ENCODE measurements around the gene PAGR1. TPM values are rescaled to one million over a fixed set of nuclear protein-coding genes. Genes with fewer than 3 reads are reported as not detected.

PAGR1 gene
- total RNA-seq, 1 experiment from 2014 or later = 60.1 TPM

DNA sequence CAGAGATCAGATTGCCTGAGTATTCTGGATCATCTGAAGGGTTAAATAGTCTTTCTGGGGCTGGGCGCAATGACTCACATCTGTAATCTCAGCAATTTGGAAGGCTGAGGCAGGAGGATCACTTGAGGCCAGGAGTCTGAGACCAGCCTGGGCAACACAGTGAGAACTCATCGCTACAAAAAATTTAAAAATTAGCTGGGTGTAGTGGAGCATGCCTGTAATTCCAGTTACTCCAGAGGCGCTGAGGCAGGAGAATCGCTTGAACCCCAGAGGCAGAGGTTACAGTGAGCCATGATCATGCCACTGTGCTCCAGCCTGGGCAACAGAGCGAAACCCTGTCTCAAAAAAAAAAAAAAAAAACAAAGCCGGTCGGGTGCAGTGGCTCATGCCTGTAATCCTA, 20.0 kb downstream of the PAGR1 start (continued):
- TF ChIP-seq, protein P1, sequence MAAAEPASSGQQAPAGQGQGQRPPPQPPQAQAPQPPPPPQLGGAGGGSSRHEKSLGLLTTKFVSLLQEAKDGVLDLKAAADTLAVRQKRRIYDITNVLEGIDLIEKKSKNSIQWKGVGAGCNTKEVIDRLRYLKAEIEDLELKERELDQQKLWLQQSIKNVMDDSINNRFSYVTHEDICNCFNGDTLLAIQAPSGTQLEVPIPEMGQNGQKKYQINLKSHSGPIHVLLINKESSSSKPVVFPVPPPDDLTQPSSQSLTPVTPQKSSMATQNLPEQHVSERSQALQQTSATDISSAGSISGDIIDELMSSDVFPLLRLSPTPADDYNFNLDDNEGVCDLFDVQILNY (CRISPR knock-in tag; IDR thresholded peaks at IDR 0.05) = no peak

DNA sequence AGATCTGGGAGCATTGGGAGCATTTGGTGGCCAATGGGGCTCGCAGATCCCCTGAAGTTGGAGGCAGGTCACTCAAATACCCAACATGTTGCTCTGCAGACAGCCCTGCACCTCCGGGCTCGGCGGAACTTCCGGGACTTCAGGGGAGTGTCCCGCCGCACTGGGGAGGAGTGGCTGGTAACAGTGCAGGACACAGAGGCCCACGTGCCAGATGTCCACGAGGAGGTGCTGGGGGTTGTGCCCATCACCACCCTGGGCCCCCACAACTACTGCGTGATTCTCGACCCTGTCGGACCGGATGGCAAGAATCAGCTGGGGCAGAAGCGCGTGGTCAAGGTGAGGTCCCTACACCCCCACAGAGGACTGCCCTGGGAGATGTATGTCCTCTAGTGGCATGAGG, 20.7 kb downstream of the PAGR1 start:
- H3K27me3 Mint-ChIP-seq (ENCODE audit: low read depth) = no peaks in the 10 kb centered on the region; the same call in 1 of the 2 replicates
- TF ChIP-seq SMAD4 (CRISPR knock-in tag; IDR thresholded peaks at IDR 0.05) (no peak), AFF4 (CRISPR knock-in tag; IDR thresholded peaks at IDR 0.05; ENCODE audit: borderline replicate concordance) (no peak), HMGA2 (CRISPR knock-in tag; IDR thresholded peaks at IDR 0.05) (no peak)
- no peaks in the 10 kb centered on the region for H3K9me3 Mint-ChIP-seq
- ATAC-seq (peak; percentile 43), DNase-seq (ENCODE audit: low spot score) (no peak)
- ChIA-PET POLR2A (no interaction called here), CTCF (interaction anchor here (1.6 kb wide), 1 partner anchor 12 kb away, joined by 7 read pairs; no protein-coding TSS in a partner anchor)
- H3K4me3 Mint-ChIP-seq = no peak overlapping the region
- no peak overlapping the region for H3K27ac Mint-ChIP-seq
- no peaks in the 10 kb centered on the region for H3K4me1 Mint-ChIP-seq
- no peaks in the 10 kb centered on the region for H3K36me3 Mint-ChIP-seq

DNA sequence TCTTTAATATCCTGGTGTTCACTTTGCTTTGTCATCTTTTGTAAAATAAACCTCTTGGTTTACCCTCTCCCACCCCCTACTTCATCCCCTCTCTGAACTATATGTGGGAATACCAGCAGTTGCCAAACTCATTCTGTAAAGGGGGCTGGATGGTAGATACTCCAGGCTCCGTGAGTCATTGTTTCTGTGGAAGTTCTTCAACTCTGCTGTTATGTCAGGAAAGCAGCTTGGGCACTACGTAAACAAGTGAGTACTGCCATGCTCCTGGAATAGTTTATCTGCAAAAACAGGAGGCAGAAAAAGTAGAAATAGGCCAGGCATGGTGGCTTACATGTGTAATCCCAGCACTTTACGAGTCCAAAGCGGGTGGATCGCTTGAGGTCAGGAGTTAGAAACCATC, 21.9 kb downstream of the PAGR1 start:
- H3K4me3 Mint-ChIP-seq = no peak overlapping the region
- H3K27me3 Mint-ChIP-seq (ENCODE audit: low read depth) = no peaks in the 10 kb centered on the region; the same call in 1 of the 2 replicates
- H3K4me1 Mint-ChIP-seq = no peaks in the 10 kb centered on the region
- H3K27ac Mint-ChIP-seq = no peak overlapping the region
- no peak for DNase-seq (ENCODE audit: low spot score)
- TF ChIP-seq ZNF671 (CRISPR knock-in tag; IDR thresholded peaks at IDR 0.05) = no peak
- no peak for TF ChIP-seq ZNF416 (CRISPR knock-in tag; IDR thresholded peaks at IDR 0.05)
- TF ChIP-seq SMAD4 (CRISPR knock-in tag; IDR thresholded peaks at IDR 0.05) = no peak
- no peak for TF ChIP-seq KAT7 (CRISPR knock-in tag; IDR thresholded peaks at IDR 0.05; ENCODE audit: borderline replicate concordance)
- no peak for TF ChIP-seq MAX (CRISPR knock-in tag; IDR thresholded peaks at IDR 0.05)
- no peak for TF ChIP-seq E2F4 (CRISPR knock-in tag; IDR thresholded peaks at IDR 0.05; ENCODE audit: borderline replicate concordance, low read depth)
- TF ChIP-seq NFYB (CRISPR knock-in tag; conservative IDR thresholded peaks at IDR 0.05; ENCODE audit: low read depth) = no peak
- no peak for TF ChIP-seq OVOL2 (CRISPR knock-in tag; IDR thresholded peaks at IDR 0.05; ENCODE audit: borderline replicate concordance)
- no peak for TF ChIP-seq ESRRA (CRISPR knock-in tag; IDR thresholded peaks at IDR 0.05; ENCODE audit: borderline replicate concordance)
- no peak for TF ChIP-seq ZNF317 (CRISPR knock-in tag; IDR thresholded peaks at IDR 0.05; ENCODE audit: borderline replicate concordance, low read depth)
- no peak for ATAC-seq
- POLR2A ChIA-PET = no interaction called here
- no peaks in the 10 kb centered on the region for H3K36me3 Mint-ChIP-seq
- no peaks in the 10 kb centered on the region for H3K9me3 Mint-ChIP-seq
- CTCF ChIA-PET = interaction anchor here (0.7 to 2.7 kb wide), 4 partner anchors 11 to 194 kb away, joined by 3 to 30 read pairs (median 5); no protein-coding TSS in a partner anchor

DNA sequence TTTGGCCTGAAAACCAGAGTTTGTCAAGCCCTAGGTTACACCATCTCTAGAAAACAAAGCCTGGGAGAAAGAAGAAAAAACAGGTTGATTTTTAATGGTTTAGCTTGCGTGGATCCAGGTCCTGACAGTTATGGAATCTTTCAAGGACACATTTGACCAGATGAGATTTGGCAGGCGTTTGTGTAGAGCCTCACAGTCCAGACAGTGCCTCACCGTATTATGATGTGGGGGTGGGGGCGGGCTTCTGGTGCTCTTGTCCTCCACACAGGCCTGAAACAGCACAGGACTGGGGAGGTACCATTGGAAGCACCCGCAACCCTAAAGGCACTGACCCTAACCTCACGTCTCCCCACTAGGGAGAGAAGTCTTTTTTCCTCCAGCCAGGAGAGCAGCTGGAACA, 23.9 kb downstream of the PAGR1 start:
- H3K27ac Mint-ChIP-seq = no peak overlapping the region
- ATAC-seq = no peak
- no peak for DNase-seq (ENCODE audit: low spot score)
- no peaks in the 10 kb centered on the region; the same call in 1 of the 2 replicates for H3K27me3 Mint-ChIP-seq (ENCODE audit: low read depth)
- H3K4me3 Mint-ChIP-seq = no peak overlapping the region
- no peaks in the 10 kb centered on the region for H3K9me3 Mint-ChIP-seq
- CTCF ChIA-PET = interaction anchor here (0.6 to 2.7 kb wide), 2 partner anchors 9 to 27 kb away, joined by 3 to 30 read pairs; no protein-coding TSS in a partner anchor
- H3K4me1 Mint-ChIP-seq = no peaks in the 10 kb centered on the region
- POLR2A ChIA-PET = interaction anchor here (0.6 to 0.7 kb wide), 2 partner anchors 103 to 192 kb away, joined by 3 to 4 read pairs; no protein-coding TSS in a partner anchor
- no peaks in the 10 kb centered on the region for H3K36me3 Mint-ChIP-seq
- TF ChIP-seq, protein P2, sequence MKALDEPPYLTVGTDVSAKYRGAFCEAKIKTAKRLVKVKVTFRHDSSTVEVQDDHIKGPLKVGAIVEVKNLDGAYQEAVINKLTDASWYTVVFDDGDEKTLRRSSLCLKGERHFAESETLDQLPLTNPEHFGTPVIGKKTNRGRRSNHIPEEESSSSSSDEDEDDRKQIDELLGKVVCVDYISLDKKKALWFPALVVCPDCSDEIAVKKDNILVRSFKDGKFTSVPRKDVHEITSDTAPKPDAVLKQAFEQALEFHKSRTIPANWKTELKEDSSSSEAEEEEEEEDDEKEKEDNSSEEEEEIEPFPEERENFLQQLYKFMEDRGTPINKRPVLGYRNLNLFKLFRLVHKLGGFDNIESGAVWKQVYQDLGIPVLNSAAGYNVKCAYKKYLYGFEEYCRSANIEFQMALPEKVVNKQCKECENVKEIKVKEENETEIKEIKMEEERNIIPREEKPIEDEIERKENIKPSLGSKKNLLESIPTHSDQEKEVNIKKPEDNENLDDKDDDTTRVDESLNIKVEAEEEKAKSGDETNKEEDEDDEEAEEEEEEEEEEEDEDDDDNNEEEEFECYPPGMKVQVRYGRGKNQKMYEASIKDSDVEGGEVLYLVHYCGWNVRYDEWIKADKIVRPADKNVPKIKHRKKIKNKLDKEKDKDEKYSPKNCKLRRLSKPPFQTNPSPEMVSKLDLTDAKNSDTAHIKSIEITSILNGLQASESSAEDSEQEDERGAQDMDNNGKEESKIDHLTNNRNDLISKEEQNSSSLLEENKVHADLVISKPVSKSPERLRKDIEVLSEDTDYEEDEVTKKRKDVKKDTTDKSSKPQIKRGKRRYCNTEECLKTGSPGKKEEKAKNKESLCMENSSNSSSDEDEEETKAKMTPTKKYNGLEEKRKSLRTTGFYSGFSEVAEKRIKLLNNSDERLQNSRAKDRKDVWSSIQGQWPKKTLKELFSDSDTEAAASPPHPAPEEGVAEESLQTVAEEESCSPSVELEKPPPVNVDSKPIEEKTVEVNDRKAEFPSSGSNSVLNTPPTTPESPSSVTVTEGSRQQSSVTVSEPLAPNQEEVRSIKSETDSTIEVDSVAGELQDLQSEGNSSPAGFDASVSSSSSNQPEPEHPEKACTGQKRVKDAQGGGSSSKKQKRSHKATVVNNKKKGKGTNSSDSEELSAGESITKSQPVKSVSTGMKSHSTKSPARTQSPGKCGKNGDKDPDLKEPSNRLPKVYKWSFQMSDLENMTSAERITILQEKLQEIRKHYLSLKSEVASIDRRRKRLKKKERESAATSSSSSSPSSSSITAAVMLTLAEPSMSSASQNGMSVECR (CRISPR knock-in tag; IDR thresholded peaks at IDR 0.05; ENCODE audit: borderline replicate concordance) = no peak
- TF ChIP-seq, protein P3, sequence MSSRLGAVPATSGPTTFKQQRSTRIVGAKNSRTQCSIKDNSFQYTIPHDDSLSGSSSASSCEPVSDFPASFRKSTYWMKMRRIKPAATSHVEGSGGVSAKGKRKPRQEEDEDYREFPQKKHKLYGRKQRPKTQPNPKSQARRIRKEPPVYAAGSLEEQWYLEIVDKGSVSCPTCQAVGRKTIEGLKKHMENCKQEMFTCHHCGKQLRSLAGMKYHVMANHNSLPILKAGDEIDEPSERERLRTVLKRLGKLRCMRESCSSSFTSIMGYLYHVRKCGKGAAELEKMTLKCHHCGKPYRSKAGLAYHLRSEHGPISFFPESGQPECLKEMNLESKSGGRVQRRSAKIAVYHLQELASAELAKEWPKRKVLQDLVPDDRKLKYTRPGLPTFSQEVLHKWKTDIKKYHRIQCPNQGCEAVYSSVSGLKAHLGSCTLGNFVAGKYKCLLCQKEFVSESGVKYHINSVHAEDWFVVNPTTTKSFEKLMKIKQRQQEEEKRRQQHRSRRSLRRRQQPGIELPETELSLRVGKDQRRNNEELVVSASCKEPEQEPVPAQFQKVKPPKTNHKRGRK (CRISPR knock-in tag; IDR thresholded peaks at IDR 0.05; ENCODE audit: borderline replicate concordance) = no peak
- no peak for TF ChIP-seq ELF4 (CRISPR knock-in tag; IDR thresholded peaks at IDR 0.05; ENCODE audit: low read depth)
- no peak for TF ChIP-seq ZMAT4 (CRISPR knock-in tag; IDR thresholded peaks at IDR 0.05)
